Cardiac muscle cell (in vitro differentiated cells and primary cell): ENCODE data around the gene TMEM271. TPM values are rescaled to one million over a fixed set of nuclear protein-coding genes. Genes with fewer than 3 reads are reported as not detected.

Experiments
- DNase-seq, 2 donors: peaks; one replicate each; pipeline versions ENCODE4 v3.0.0 to v3.0.0-alpha.2; 2010 to 2017; ENCODE audit warnings: low read depth in 1 of 2, low spot score in 1 of 2
- H3K27ac ChIP-seq: fragments of 200-600 bp; sonication (generic); 2 replicates; pipeline ENCODE4 v1.5.1; 2016
- H3K27me3 ChIP-seq: fragments of 200-600 bp; sonication (generic); 2 replicates; pipeline ENCODE4 v1.6.0; 2016; ENCODE audit warnings: control low read depth
- H3K36me3 ChIP-seq: fragments of 200-600 bp; sonication (generic); 2 replicates; pipeline ENCODE4 v1.5.1; 2016; ENCODE audit warnings: control low read depth
- H3K4me1 ChIP-seq: fragments of 200-600 bp; sonication (generic); 2 replicates; pipeline ENCODE4 v1.8.1; 2017; ENCODE audit warnings: low read depth, mild to moderate bottlenecking, mixed run types
- H3K4me3 ChIP-seq: fragments of 200-600 bp; sonication (generic); 2 replicates; pipeline ENCODE4 v1.5.1; 2016; ENCODE audit warnings: mild to moderate bottlenecking
- H3K9me3 ChIP-seq: fragments of 200-600 bp; sonication (generic); 2 replicates; pipeline ENCODE4 v1.5.1; 2017; ENCODE audit warnings: low read depth, mild to moderate bottlenecking, control low read depth
- CTCF ChIP-seq: IDR thresholded peaks from 2 replicates; pipeline ENCODE4 v1.5.1; 2012; ENCODE audit warnings: low read depth, mild to moderate bottlenecking, low read length
- polyA plus RNA-seq: library from polyadenylated mRNA; unstranded; fragments of >200 nt; fragmentation: Nextera tagmentation; extraction: Ambion mirVana; gene quantifications from 2 replicates; pipeline ENCODE4 v1.2.1, GENCODE V29; 2016
- total RNA-seq: library from RNA; depleted of rRNA; stranded (reverse); fragments of >200 nt; gene quantifications from 2 replicates; pipeline ENCODE4 v1.2.3, GENCODE V29; 2016

TMEM271 gene
- total and polyA plus RNA-seq, 2 experiments from 2014 or later, result not detected

- no peak for TF ChIP-seq CTCF
- H3K27me3 ChIP-seq, result peaks cover 17% of the 10 kb centered on the region
Measured at GRCh38 chr4:604131-604530, 28.0 kb upstream of the TMEM271 start.

GRCh38 chr4:602559-602942 is 26.5 kb upstream of the TMEM271 start:
- Histone ChIP-seq H3K27me3 (peaks cover 25% of the 10 kb centered on the region), H3K4me1 (no peaks in the 10 kb centered on the region), H3K4me3 (no peak overlapping the region), H3K36me3 (no peaks in the 10 kb centered on the region), H3K9me3 (no peaks in the 10 kb centered on the region), H3K27ac (no peak overlapping the region)
- peak; percentile 6 to 80 for DNase-seq
- peak; percentile 34 for TF ChIP-seq CTCF

More at GRCh38 chr4:604131-604530, 28.0 kb upstream of the TMEM271 start:
- Histone ChIP-seq H3K9me3 (no peaks in the 10 kb centered on the region), H3K4me3 (no peak overlapping the region), H3K4me1 (no peaks in the 10 kb centered on the region), H3K27ac (no peak overlapping the region), H3K36me3 (no peaks in the 10 kb centered on the region)
- no peak for DNase-seq

GRCh38 chr4:601612-602558 is 25.8 kb upstream of the TMEM271 start:
- Histone ChIP-seq H3K27ac (no peak overlapping the region), H3K4me1 (no peaks in the 10 kb centered on the region), H3K36me3 (no peaks in the 10 kb centered on the region), H3K27me3 (peaks cover 30% of the 10 kb centered on the region), H3K4me3 (no peak overlapping the region), H3K9me3 (no peaks in the 10 kb centered on the region)
- TF ChIP-seq CTCF, result no peak
- no peak for DNase-seq

- no peak for TF ChIP-seq CTCF
- no peaks in the 10 kb centered on the region for H3K9me3 ChIP-seq
- H3K36me3 ChIP-seq, result no peaks in the 10 kb centered on the region
- no peaks in the 10 kb centered on the region for H3K4me1 ChIP-seq
- no peak overlapping the region for H3K4me3 ChIP-seq
- no peak for DNase-seq
- H3K27me3 ChIP-seq, result peaks cover 38% of the 10 kb centered on the region
- no peak overlapping the region for H3K27ac ChIP-seq
Measured at GRCh38 chr4:600850-601515, 24.9 kb upstream of the TMEM271 start.

- no peak for DNase-seq
- Histone ChIP-seq H3K36me3 (no peaks in the 10 kb centered on the region), H3K27ac (no peak overlapping the region), H3K4me1 (no peaks in the 10 kb centered on the region), H3K4me3 (no peak overlapping the region), H3K9me3 (no peaks in the 10 kb centered on the region), H3K27me3 (peaks cover 42% of the 10 kb centered on the region)
- no peak for TF ChIP-seq CTCF
Measured at GRCh38 chr4:600166-600565, 24.1 kb upstream of the TMEM271 start.
